SK-N-SH (cell line): ENCODE results near the gene ZNF827.

ENCODE experiments used
- CTCF ChIP-seq: fragments of 200-600 bp; sonication (generic); IDR thresholded peaks from 2 replicates; pipeline ENCODE4 v1.6.1; 2017; ENCODE audit warnings: antibody characterized with exemption, mild to moderate bottlenecking, moderate library complexity
- ELF1 ChIP-seq: IDR thresholded peaks from 2 replicates; pipeline ENCODE4 v1.4.0; 2012
- EP300 ChIP-seq, 2 experiments: IDR thresholded peaks; 2 replicates each; pipeline versions ENCODE4 v1.4.0 to v1.6.1; 2012; ENCODE audit warnings: borderline replicate concordance in 1 of 2, low read depth in 1 of 2, low read length in 1 of 2
- FOXJ3 ChIP-seq: sonication (generic); formaldehyde crosslinking; IDR thresholded peaks from 2 replicates; pipeline ENCODE4 v1.5.1; 2020; ENCODE audit warnings: mild to moderate bottlenecking, missing genetic modification reagents
- POLR2AphosphoS5 ChIP-seq: IDR thresholded peaks from 2 replicates; pipeline ENCODE4 v1.6.1; 2012; ENCODE audit warnings: low read depth, low read length
- RAD21 ChIP-seq: IDR thresholded peaks from 2 replicates; pipeline ENCODE4 v1.6.1; 2012; ENCODE audit warnings: mild to moderate bottlenecking, low read length
- RCOR1 ChIP-seq: fragments of 150-350 bp; IDR thresholded peaks from 2 replicates; pipeline ENCODE4 v1.6.1; 2017; ENCODE audit warnings: antibody characterized with exemption, low read length
- SIN3A ChIP-seq: IDR thresholded peaks from 2 replicates; pipeline ENCODE4 v1.6.1; 2012; ENCODE audit warnings: low read depth, mild to moderate bottlenecking, low read length, moderate library complexity, borderline replicate concordance
- USF2 ChIP-seq: fragments of 150-350 bp; IDR thresholded peaks from 2 replicates; pipeline ENCODE4 v1.6.1; 2017; ENCODE audit warnings: antibody characterized with exemption, low read length, low read depth, borderline replicate concordance

GRCh38 chr4:145937971-145938611 lies 532 bp downstream of the ZNF827 start:
- TF ChIP-seq CTCF, result no peak
- no peak for TF ChIP-seq EP300 (IDR thresholded peaks at IDR 0.05; ENCODE audit: borderline replicate concordance in 1 of 2, low read depth in 1 of 2, low read length in 1 of 2)
- 0 out of 2 replicates have a peak, but pooled peaks have one; percentile 30 for TF ChIP-seq POLR2AphosphoS5
- no peak for TF ChIP-seq RCOR1
- TF ChIP-seq RAD21, result no peak
- TF ChIP-seq SIN3A, result no peak
- no peak for TF ChIP-seq ELF1
- no peak for TF ChIP-seq USF2
- no peak for TF ChIP-seq FOXJ3 (CRISPR knock-in tag)
